ENCODE results near the gene NEK1. TPM values are rescaled to one million over a fixed set of nuclear protein-coding genes. Genes with fewer than 3 reads are reported as not detected.

NEK1 gene
- total RNA-seq, 2 donors from 2014 or later = 8.0 to 24.0 TPM

DNA sequence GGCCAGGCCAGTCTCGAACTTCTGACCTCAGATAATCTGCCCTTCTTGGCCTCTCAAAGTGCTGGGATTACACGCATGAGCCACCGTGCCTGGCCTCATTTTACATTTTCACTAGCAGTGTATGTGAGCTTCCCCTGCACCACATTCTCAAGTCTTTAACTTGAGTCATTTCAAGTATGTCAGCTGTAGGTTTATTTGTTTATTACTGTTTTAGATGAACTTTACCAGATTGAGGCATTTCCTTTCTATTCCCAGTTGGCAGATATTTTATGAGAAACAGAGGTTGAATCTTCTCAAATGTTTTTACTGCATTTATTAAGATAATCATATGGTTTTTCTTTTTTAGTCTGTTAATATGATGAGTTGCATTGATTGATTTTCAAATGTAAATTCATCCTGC, 227.0 kb downstream of the NEK1 start:
- no peak for DNase-seq (ENCODE audit: low spot score)
- ATAC-seq (ENCODE audit: insufficient number of reproducible peaks, low FRiP score, low read depth) = no peak
- TF ChIP-seq, protein P1, sequence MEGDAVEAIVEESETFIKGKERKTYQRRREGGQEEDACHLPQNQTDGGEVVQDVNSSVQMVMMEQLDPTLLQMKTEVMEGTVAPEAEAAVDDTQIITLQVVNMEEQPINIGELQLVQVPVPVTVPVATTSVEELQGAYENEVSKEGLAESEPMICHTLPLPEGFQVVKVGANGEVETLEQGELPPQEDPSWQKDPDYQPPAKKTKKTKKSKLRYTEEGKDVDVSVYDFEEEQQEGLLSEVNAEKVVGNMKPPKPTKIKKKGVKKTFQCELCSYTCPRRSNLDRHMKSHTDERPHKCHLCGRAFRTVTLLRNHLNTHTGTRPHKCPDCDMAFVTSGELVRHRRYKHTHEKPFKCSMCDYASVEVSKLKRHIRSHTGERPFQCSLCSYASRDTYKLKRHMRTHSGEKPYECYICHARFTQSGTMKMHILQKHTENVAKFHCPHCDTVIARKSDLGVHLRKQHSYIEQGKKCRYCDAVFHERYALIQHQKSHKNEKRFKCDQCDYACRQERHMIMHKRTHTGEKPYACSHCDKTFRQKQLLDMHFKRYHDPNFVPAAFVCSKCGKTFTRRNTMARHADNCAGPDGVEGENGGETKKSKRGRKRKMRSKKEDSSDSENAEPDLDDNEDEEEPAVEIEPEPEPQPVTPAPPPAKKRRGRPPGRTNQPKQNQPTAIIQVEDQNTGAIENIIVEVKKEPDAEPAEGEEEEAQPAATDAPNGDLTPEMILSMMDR (IDR thresholded peaks at IDR 0.05) = no peak
- no peaks in the 10 kb centered on the region for H3K36me3 ChIP-seq
- H3K9me3 ChIP-seq = no peaks in the 10 kb centered on the region
- no peaks in the 10 kb centered on the region for H3K27me3 ChIP-seq (replicated peaks; ENCODE audit: insufficient read depth)
- no peak overlapping the region for H3K27ac ChIP-seq
- no peaks in the 10 kb centered on the region for H3K4me1 ChIP-seq (ENCODE audit: control insufficient read depth in 1 of 2, low read depth in 2 of 2)
- no peak overlapping the region for H3K4me3 ChIP-seq

DNA sequence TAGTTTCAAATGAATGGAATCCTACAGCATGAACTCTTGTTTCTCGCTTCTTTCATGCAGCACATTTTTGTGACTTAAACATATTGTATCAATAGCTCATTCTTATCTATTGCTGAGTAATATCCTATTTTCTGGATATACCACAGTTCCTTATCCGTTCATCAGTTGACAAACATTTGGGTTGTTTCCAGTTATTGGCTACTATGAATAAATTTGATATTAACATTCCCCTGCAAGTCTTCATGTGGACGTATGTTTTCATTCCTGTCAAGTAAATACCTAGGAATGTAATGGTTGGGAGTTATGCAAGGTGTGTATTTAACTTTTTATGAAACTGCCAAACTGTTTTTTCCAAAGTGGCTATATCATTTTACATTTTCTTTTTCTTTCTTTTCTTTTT, 227.6 kb downstream of the NEK1 start:
- Histone ChIP-seq H3K9me3 (no peaks in the 10 kb centered on the region), H3K4me1 (ENCODE audit: control insufficient read depth in 1 of 2, low read depth in 2 of 2) (no peaks in the 10 kb centered on the region), H3K36me3 (no peaks in the 10 kb centered on the region), H3K27me3 (replicated peaks; ENCODE audit: insufficient read depth) (no peaks in the 10 kb centered on the region), H3K4me3 (no peak overlapping the region), H3K27ac (no peak overlapping the region)
- ATAC-seq (ENCODE audit: insufficient number of reproducible peaks, low FRiP score, low read depth) (no peak), DNase-seq (ENCODE audit: low spot score) (no peak)
- TF ChIP-seq, protein P1 (IDR thresholded peaks at IDR 0.05) = no peak

DNA sequence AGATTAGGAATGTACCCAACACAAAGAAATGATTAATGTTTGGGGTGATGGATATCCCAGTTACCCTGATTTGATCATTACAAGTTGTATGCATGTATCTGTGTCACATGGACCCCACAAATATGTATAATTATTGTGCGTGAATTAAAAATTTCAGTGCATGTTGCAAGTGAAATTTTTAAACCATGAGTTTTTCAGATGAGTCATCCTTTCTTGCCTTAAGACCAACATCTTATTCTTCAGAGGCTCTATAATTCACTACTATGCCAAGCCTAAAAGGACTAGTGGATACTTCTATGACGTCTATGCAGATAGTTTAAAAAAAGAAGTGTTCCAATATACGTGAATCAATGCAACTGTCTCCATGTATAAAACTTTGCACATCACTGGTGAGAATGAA, 228.7 kb downstream of the NEK1 start:
- H3K27me3 ChIP-seq (replicated peaks; ENCODE audit: insufficient read depth) = no peaks in the 10 kb centered on the region
- H3K36me3 ChIP-seq = no peaks in the 10 kb centered on the region
- no peak for DNase-seq (ENCODE audit: low spot score)
- TF ChIP-seq, protein P1 (IDR thresholded peaks at IDR 0.05) = no peak
- H3K4me3 ChIP-seq = no peak overlapping the region
- no peak for ATAC-seq (ENCODE audit: insufficient number of reproducible peaks, low FRiP score, low read depth)
- H3K4me1 ChIP-seq (ENCODE audit: control insufficient read depth in 1 of 2, low read depth in 2 of 2) = no peaks in the 10 kb centered on the region
- no peak overlapping the region for H3K27ac ChIP-seq
- no peaks in the 10 kb centered on the region for H3K9me3 ChIP-seq

DNA sequence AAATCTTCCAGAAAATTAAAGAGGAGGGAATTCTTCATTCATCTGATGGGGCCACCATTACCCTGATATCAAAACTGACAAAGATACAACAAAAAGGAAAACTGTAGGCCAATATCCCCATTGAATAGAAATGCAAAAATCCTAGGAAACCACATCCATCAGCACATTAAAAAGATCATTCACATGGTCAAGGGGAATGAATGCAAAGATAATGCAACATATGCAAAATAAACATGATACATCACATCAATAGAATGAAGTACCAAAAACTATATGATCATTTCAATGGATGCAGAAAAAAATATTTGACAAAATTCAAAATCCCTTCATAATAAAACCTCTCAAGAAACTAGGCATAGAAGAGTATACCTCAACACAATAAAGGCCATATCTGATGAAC, 232.7 kb downstream of the NEK1 start:
- H3K9me3 ChIP-seq = peaks cover 18% of the 10 kb centered on the region

DNA sequence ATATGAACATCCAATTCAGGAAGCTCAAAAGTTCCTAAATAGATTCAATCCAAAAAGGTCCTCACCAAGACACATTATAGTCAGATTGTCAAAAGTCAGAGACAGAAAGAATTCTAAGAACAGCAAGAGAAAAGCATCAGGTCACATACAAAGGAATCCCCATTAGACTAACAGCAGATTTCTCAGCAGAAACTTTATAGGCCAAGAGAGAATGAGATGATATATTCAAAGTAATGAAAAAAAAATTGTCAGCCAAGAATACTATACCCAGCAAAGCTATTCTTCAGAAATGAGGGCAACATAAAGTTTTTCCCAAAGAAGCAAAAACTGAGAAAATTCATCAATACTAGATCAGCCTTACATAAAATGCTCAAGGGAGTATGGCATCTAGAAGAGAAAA, 235.0 kb downstream of the NEK1 start:
- Histone ChIP-seq H3K36me3 (no peaks in the 10 kb centered on the region), H3K4me3 (no peak overlapping the region), H3K27me3 (replicated peaks; ENCODE audit: insufficient read depth) (no peaks in the 10 kb centered on the region), H3K27ac (no peak overlapping the region), H3K4me1 (ENCODE audit: control insufficient read depth in 1 of 2, low read depth in 2 of 2) (no peaks in the 10 kb centered on the region), H3K9me3 (peaks cover 18% of the 10 kb centered on the region)
- TF ChIP-seq, protein P1 (IDR thresholded peaks at IDR 0.05) = no peak
- ATAC-seq (ENCODE audit: insufficient number of reproducible peaks, low FRiP score, low read depth) (no peak), DNase-seq (ENCODE audit: low spot score) (no peak)

More for the DNA sequence above, 232.7 kb downstream of the NEK1 start:
- Histone ChIP-seq H3K4me3 (no peak overlapping the region), H3K27me3 (replicated peaks; ENCODE audit: insufficient read depth) (no peaks in the 10 kb centered on the region), H3K36me3 (no peaks in the 10 kb centered on the region), H3K4me1 (ENCODE audit: control insufficient read depth in 1 of 2, low read depth in 2 of 2) (no peaks in the 10 kb centered on the region), H3K27ac (no peak overlapping the region)
- ATAC-seq (ENCODE audit: insufficient number of reproducible peaks, low FRiP score, low read depth) (no peak), DNase-seq (ENCODE audit: low spot score) (no peak)
- TF ChIP-seq, protein P1 (IDR thresholded peaks at IDR 0.05) = no peak
